HG03045 (cell line): Measurements from ENCODE around the gene VTCN1.
"Not testable (repeated sequence)": the region's sequence is repeated elsewhere in the genome, so short reads cannot be mapped to it uniquely, and the experiment has no call there.

ENCODE experiments used
- ATAC-seq: cut with Tn5 transposase; IDR thresholded peaks from one replicate; pipeline ENCODE4 v1.9.1; 2021; ENCODE audit warnings: mild to moderate bottlenecking, moderate library complexity; ENCODE audit not compliant: unreplicated experiment

VTCN1 gene

DNA sequence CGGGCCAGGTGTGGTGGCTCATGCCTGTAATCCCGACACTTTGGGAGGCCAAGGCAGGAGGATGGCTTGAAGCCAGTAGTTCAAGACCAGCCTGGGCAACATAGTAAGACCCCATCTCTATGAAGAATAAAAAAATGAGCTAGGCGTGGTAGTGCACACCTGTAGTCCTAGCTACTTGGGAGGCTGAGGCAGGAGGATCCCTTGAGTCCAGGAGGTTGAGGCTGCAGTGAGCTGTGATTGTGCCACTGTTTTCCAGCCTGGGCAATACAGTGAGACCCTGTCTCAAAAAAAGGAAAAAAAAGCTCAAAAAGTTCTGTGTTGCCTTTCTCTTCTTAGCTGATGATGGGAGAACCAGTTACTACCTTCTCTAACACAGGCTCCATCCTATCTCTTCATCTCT, 108.9 kb downstream of the VTCN1 start:
- ATAC-seq, result not testable (repeated sequence)

DNA sequence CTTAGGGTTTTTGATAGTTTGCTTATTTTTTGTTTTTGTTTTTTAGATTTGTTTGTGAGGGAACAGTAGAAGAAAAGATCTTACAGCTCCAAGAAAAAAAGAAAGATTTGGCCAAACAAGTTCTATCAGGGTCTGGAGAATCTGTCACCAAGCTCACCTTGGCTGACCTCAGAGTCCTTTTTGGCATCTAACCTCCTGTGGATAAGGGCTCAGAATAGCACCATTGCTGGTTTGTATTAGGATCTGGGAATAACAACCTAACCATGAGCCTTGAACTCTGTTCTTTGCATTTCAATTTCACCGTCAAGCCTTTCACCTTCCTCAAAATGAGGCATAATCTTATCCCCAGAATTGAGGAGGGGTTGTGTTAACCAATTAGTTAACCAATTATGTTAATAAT, 109.4 kb downstream of the VTCN1 start:
- ATAC-seq, result no peak

DNA sequence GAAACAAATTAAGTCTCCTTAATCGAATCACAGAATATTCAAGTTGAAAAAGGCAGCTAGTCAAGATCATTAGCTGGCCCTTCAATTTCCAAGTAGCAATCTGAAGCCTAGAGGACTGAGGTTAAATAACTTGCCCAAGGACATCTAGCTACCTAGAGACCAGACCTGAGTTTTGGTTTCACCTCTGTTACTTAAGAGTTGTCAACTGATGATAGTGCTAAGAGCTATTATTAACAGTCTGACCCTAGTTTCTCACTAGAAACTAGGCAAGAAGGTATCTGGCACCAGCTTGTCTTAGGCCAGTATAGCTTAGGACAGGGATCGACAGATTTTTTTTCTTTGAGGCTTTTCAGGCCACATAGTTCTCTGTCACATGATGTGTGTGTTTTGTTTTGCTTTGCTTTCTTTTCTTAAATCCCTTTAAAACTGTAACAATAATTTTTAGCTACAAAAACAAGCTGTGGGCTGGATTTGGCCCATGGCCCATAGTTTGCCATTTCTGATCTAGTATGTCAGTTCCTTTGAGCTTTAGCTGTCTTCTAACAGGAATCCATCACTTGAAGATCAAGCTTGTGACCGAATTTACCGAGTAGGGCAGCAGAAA, 112.3 kb downstream of the VTCN1 start:
- peak; percentile 52 for ATAC-seq

DNA sequence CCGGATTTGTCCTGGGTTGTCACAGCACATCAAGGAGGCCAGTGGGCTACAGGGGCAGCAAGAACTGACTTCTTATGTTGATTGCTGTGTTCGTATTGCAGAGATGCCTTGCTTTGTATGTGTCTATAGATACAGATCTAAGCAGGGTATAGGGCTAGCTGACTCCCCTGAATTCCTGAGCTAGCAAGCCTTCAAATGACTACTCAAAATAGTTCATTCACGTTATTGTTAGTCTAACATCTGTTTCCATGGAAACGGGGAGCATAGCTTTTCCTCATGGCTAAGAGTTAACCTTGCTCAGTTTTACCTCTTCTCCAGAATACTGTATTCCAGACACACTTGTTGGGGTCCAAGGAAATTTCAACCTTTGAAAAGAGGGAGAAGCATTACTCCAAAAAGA, 113.3 kb downstream of the VTCN1 start:
- no peak for ATAC-seq

DNA sequence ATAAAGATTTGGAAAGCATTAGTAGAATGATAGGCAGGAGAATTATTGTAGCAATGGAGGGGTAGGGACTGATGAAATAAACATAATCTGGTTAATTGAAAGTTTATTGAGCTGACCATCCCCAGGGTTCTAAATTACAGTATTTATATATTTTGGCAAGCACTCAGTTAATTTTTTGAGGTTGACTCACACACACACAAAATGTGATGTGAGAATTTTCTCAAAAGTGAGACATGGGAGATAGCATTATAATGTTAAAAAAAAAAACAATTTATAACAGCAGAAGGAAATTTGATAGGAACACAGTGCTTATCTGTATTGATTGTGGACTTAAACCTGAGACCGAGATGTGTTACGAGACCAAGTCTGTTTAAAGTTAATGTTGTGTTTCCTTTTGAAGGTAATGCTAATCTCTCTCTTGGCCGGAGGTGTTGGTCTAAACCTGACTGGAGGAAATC, 113.7 kb downstream of the VTCN1 start:
- ATAC-seq, result no peak

DNA sequence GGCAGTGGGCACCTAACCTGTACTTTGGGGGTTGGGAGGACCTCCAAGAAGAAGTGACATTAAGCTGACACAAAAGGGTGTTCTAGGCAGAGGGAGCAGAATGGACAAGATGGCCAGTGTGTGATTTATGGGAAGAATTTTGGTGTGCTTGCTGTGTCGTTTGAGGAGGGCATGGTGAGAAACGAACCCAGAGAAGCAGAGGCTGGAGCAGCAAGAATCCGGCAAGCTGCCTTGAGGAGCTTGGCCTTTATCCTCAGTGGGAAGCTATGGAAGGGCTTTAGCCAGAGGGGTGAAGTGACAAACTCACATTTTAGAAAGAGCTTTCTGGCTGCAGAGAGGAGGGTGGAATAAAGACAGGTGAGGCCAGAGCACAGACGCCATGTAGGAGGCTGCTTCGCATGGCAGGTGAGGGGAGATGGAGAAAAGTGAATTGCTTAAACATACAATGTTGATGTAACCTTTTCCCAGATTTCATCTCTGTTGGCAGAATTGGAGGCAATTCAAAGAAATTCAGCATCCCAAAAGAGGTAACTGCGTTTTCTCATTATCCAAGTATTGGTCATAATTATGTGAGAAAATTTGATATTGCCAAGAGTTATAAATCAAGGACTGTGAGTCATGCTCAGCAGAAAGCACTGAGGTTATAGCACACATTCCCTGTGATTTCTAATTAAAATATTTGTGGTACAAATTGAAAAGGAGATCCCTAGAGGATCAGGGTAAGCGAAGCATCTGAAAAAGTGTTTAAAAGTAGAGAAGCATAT, 115.7 kb downstream of the VTCN1 start:
- ATAC-seq, result no peak

- no peak for ATAC-seq
Observed at GRCh38 chr1:117093870-117094621, 116.7 kb downstream of the VTCN1 start.
